SH-SY5Y (cell line): ENCODE measurements around the gene TACR2.

Experiments
- GATA2 ChIP-seq: IDR thresholded peaks from 2 replicates; pipeline ENCODE4 v1.6.1; 2011; ENCODE audit warnings: mild to moderate bottlenecking, low read depth, low read length
- GATA3 ChIP-seq: IDR thresholded peaks from 2 replicates; pipeline ENCODE4 v1.6.1; 2011; ENCODE audit warnings: low read depth, mild to moderate bottlenecking, low read length, moderate library complexity

GRCh38 chr10:69384320-69384719 lies 32.4 kb downstream of the TACR2 start:
- no peak for TF ChIP-seq GATA3
- no peak for TF ChIP-seq GATA2
